Urinary bladder (tissue), 4 donors: Measurements from ENCODE around the gene ANXA8L1. TPM values are rescaled to one million over a fixed set of nuclear protein-coding genes. Genes with fewer than 3 reads are reported as not detected.
"Not testable (repeated sequence)": the region's sequence is repeated elsewhere in the genome, so short reads cannot be mapped to it uniquely, and the experiment has no call there.

Source experiments
- DNase-seq: peaks from one replicate; pipeline ENCODE4 v3.0.0-alpha.2; 2015; ENCODE audit errors: extremely low spot score
- H3K27ac ChIP-seq: one replicate; pipeline ENCODE4 v1.5.1; 2013; ENCODE audit warnings: low read depth, mild to moderate bottlenecking, moderate library complexity
- H3K36me3 ChIP-seq: one replicate; pipeline ENCODE4 v1.6.1; 2013; ENCODE audit warnings: mild to moderate bottlenecking, moderate library complexity; ENCODE audit not compliant: insufficient read depth
- H3K4me1 ChIP-seq: one replicate; pipeline ENCODE4 v1.6.1; 2013; ENCODE audit warnings: mild to moderate bottlenecking, moderate library complexity; ENCODE audit not compliant: insufficient read depth
- H3K4me3 ChIP-seq: one replicate; pipeline ENCODE4 v1.5.1; 2013; ENCODE audit warnings: low read depth, low read length
- WGBS: extraction: QIAGEN DNeasy Blood & Tissue Kit; methylation state at CpG from one replicate; pipeline ENCODE4 v1.1.7; 2013; 5-methylcytosine and 5-hydroxymethylcytosine counted together
- polyA plus RNA-seq: library from polyadenylated mRNA; stranded (reverse); fragments of 200-250 nt; gene quantifications from one replicate; pipeline ENCODE4 v1.2.3, GENCODE V29; 2013
- total RNA-seq: library from RNA; depleted of rRNA; stranded (reverse); fragments of >200 nt; gene quantifications from one replicate; pipeline ENCODE4 v1.2.3, GENCODE V29; 2014
- donor health status: healthy with polysubstance abuse.
- donor health status: healthy.

ANXA8L1 gene
- total and polyA plus RNA-seq, 2 donors = 9.1 to 12.0 TPM

DNA sequence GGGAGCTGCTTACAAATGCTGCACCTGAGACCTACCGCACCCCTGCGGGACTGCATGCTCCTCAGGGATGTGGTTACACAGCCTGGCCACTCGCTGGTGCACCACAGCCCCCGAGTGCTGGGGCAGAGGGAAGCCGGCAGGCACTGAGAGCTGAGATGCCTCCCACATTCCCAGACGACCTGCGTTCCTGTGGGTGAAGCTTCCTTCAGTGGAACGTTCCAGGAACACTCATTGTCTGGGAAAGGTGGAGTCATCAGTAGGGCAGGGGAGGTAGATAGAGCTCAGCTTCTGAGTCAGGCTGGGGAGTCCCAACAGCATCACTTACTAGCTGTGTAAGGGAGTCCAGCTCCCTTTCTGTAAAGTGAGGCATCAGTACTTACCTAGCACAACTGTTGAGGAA, 2.5 kb downstream of the ANXA8L1 start:
- not testable (repeated sequence) for H3K4me1 ChIP-seq, H3K27ac ChIP-seq, H3K4me3 ChIP-seq, DNase-seq, H3K36me3 ChIP-seq
- 51% methylated on average over 8 of the region's 8 CpGs for WGBS

DNA sequence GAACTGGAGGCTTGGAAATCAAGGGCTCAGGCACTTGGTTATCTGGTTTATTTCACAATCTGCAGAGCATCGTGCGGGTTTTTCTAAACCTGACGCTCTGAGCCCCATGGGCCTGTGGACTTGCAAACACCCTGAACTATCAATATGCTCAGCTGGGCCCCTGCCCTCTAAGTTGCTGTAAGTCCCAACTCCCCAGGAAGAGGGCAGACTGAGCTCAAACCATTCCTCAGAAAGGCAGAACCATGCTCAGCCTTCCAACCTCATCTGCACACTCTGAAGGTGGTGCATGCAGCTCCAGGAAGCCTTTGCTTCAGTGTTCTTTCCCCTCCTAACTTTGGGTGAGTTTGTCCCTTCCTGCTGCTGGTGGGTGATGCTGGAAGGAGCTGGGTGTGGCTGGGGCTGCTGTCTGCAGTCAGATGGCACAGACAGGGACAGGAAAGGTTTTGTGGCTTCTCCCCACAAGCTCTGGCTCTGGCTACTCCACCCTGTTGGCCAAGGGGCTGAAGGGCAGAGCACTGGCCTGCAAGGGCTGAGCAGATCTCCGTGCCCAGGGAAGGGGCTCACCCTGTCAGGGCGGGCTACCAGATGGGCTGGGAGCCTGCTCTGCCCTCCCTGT, 3.8 kb downstream of the ANXA8L1 start:
- not testable (repeated sequence) for H3K4me1 ChIP-seq, DNase-seq, H3K27ac ChIP-seq, H3K4me3 ChIP-seq, H3K36me3 ChIP-seq
- 58% methylated on average over 2 of the region's 5 CpGs for WGBS

DNA sequence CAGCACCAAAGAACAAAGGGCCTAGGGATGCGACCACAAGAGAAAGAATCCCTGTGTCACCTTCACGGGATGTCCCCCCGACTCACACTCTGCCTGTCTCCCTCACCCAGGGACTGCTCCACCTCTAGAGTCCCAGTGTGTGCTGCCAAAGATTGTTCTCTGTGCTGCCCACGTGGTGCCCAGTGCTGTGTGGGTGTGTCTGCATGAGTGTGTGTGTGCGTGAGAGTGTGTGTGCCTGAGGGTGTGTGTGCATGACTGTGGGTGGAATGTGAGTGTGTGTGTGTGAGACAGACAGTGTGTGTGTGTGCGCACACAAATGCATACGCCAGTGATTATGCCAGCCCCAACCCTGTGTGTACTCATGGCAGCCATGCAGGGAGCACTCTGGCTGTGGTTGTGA, 10.3 kb downstream of the ANXA8L1 start:
- DNase-seq, H3K27ac ChIP-seq, H3K4me1 ChIP-seq, H3K36me3 ChIP-seq, H3K4me3 ChIP-seq: not testable (repeated sequence)
- no CpG with 5 or more reads among the region's 7 CpGs for WGBS

DNA sequence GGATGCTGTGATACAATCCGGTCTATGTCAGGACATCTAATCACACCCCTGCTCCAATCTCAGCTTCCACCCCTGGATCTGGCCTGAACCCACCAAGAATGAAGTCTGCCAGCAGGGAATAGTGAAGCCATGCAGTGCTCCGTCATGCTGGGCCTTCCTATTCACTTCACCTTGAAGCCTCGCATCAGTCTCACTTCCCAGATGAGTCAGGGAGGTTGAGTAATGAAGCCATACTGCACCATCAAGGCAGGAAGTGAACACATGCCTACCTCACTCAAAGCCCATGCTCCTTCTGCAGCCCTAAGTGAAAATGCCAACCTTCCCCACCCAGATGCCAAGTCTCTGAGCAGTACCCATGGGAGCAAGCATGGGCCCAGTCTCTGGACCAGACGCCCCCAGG, 11.1 kb downstream of the ANXA8L1 start:
- not testable (repeated sequence) for H3K36me3 ChIP-seq, H3K4me1 ChIP-seq
- no CpG with 5 or more reads among the region's 4 CpGs for WGBS

DNA sequence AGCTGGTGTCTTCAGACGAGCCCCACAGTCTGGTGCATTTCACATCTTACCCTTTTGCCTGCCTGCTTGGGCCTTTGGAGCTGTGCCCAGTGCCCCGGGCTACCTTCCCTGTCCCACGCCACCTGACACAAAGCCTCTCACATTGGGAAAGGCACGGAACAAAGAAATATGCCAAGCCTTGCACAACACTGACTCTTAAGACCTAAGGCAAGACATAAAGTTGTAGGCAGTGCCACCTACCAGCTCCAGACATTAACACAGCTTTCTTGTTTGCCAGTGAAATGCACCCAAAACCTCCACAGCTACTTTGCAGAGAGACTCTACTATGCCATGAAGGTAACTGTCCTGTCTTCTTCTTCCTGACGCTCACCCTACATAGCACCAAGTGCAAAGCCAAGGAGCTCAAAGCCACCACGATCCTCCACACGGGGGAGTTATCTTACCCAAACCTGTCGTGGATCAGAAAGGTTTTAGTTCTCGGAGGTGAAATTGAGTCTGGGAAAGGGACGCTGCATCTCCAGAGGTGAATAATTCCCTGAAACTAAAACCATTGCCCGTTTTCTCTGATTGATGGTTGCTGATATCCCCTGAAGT, 11.8 kb downstream of the ANXA8L1 start:
- no CpG with 5 or more reads among the region's 11 CpGs for WGBS
- not testable (repeated sequence) for DNase-seq, H3K4me1 ChIP-seq, H3K36me3 ChIP-seq, H3K27ac ChIP-seq, H3K4me3 ChIP-seq

More for the DNA sequence above, 11.1 kb downstream of the ANXA8L1 start:
- not testable (repeated sequence) for DNase-seq, H3K4me3 ChIP-seq, H3K27ac ChIP-seq

DNA sequence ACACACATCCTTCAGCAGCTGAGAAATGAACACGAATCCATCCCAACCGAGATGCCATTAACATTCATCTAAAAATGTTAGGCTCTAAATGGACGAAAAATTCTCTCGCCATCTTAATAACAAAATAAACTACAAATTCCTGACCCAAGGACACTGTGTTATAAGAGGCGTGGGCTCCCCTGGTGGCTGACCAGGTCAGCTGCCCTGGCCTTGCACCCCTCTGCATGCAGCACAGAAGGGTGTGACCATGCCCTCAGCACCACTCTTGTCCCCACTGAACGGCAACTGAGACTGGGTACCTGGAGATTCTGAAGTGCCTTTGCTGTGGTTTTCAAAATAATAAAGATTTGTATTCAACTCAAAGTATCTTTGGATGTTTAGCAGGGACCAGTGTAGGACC, 15.8 kb downstream of the ANXA8L1 start:
- 91% methylated on average over 4 of the region's 6 CpGs for WGBS
- H3K36me3 ChIP-seq, DNase-seq, H3K4me1 ChIP-seq, H3K27ac ChIP-seq, H3K4me3 ChIP-seq: not testable (repeated sequence)

DNA sequence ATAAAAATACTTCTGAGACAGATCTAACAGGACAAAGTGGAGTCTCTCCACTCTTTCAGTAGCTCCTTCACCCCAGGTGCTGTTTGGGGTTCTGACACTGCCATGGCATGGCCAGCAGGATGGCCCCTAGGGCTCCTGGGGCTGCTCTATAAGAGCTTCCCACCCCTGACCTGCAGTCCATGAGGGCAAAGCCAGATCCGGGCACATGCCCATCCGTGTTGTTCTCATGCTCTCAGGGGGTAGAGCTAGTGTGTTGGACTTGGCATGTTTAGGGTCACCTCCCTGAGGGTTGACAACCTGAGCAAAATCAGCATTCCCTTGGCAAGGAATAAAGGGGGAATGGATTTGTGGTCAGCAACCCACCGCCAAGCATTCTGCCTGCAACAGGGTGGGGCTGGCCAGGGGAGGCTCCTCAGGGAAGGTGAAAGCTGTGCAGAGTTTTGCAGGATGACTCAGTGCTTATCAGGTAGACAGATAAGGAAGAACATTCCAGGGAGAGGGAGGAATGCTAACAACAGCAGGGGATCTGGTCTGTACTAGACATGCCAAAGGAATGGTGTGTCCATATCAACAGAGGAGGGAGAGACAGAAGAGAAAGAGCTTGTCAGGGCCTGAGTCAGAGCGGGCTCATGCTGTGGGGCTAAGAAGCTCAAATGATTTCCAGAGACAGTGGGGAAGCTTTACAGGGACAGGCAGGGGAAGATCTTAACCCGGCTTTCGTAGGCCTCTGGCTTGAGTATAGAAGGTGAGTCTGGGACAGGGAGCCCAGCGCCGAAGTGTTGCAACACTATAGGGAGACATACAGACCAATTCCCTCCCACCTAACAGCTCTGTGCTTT, 21.1 kb downstream of the ANXA8L1 start:
- H3K36me3 ChIP-seq, H3K4me3 ChIP-seq, DNase-seq, H3K27ac ChIP-seq, H3K4me1 ChIP-seq: not testable (repeated sequence)
- WGBS = 71% methylated on average over 8 of the region's 8 CpGs

DNA sequence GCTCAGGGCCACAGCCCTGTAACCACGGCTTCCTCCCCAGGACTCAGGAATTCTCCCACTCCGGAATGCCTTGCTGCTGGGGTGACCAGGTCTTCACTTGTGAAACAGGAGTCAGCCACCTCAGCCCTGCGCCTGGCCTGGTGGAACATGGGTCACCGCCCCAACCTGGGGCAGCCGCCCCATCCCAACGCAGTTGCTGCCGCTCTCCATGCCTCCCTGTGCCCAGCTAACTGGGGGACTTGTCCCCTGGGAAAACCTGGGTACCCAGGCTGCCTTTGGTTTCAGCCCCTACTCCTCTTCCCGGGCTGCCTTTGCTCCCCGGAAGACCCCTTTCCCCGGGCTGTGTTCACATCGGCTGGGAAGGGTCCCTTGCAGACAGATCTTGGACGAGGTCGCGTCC, 22.2 kb downstream of the ANXA8L1 start:
- not testable (repeated sequence) for H3K27ac ChIP-seq, H3K4me1 ChIP-seq, DNase-seq, H3K4me3 ChIP-seq, H3K36me3 ChIP-seq
- WGBS = 68% methylated on average over 5 of the region's 14 CpGs

DNA sequence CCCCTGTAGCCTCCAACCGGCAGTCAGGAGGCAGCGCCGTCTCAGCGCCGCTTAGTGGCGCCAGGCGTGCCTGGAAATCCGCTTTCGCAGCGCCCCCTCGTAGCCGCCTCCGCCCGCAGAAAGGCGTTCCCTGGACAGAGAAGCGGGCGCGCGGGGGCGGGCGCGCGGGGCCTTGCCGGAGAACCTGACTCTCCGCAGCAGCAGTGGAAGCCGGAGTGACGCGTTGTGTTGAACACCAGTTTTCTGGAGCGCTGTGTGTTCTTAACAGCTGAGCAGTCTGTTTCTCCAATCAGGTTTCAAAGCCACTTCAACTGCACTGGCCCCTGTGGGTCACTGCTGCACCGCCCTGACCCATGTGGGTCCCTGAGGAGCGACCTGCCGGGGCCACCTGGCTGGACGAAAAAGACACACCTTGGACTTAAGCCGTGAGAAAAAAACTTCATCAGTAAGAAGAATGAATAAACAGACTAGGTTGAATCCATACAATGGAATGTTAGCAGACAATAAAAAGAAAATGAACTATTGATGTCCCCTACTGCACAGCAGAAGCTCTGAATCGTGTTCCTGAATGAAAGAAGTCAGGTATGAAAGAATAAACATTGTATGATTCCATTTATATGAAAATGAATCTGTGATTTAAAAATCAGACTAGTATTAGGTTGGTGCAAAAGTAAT, 22.8 kb downstream of the ANXA8L1 start:
- not testable (repeated sequence) for H3K4me1 ChIP-seq, H3K36me3 ChIP-seq, H3K27ac ChIP-seq, DNase-seq, H3K4me3 ChIP-seq
- 4% methylated on average over 10 of the region's 35 CpGs for WGBS

DNA sequence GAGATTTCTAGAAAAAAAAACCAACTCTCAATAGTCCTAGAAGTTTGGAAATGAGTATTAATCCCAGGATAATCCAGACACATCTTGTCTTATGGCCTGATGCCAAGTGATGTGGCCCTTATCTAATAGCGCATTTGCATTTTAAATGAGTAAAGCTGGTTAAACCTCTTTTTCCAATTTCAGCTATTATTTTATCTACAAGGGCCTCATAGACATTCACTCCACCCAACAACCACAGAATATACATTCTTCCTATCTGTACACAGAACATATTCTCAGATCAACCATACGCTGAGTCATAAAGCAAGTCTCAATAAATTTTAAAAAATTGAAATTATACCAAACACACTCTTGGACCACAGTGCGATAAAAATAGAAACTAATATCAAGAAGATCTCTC, 34.0 kb downstream of the ANXA8L1 start:
- H3K4me3 ChIP-seq, H3K27ac ChIP-seq, H3K4me1 ChIP-seq, H3K36me3 ChIP-seq, DNase-seq: not testable (repeated sequence)
- 70% methylated on average over 3 of the region's 3 CpGs for WGBS

DNA sequence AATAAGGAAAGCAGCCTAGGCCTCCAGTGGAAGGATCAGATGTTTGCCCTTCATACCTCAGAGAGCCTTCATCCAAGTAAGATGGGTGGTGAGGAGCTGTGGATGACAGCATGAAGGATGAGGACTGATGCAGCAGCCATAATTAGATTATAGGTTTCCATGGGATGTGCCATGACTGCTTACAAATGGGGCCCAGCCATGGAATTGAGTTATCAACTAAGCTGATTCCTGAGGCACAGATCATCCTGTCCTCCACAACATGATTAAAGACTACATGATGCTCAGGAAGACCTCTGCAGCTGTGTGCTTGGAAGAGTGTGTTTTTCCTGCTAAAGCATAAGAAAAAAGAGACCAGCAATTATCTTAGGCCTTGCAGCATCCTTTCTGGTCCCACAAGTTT, 35.5 kb downstream of the ANXA8L1 start:
- not testable (repeated sequence) for H3K4me1 ChIP-seq, H3K36me3 ChIP-seq, H3K4me3 ChIP-seq, H3K27ac ChIP-seq, DNase-seq

DNA sequence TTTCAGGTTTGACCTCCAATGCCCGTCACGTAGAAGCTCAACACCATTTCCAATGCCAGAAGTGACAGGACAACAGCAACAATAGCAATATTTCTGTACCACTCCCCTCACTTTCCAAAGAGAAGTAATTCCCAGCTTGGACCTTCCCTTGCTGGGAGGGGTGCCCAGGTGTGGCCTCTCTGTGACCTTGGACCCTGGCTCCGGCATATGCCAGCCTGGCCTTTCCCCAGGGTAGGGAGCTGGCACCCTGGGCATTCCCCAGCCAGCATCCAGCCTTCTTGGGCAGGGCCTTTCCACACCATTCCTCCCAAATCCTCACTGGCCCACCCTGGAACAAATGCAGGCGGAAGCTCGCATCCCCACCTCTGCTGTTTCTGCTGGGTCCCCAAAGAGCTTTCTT, 37.1 kb downstream of the ANXA8L1 start:
- not testable (repeated sequence) for H3K27ac ChIP-seq, H3K36me3 ChIP-seq, DNase-seq, H3K4me1 ChIP-seq, H3K4me3 ChIP-seq
- no CpG with 5 or more reads among the region's 5 CpGs for WGBS

DNA sequence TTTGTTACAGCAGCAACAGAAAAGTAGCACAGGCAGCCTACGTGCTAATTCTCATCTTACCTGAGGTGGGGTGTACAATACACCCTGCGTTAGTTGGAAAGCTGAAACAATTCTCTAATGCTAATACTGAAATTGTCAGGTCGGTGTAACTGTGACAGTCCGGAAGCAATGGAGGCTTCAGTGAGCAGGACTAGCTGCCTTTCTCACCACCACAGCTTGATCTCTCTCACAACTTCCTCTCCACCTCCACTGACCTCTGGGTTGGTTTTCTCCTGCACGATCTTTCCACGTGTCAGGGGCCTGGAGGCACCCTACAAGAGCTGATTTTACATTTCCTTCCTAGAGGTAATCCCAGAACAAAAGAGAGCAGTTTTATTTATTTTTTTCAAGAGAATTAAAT, 39.7 kb downstream of the ANXA8L1 start:
- not testable (repeated sequence) for DNase-seq, H3K4me3 ChIP-seq, H3K27ac ChIP-seq, H3K4me1 ChIP-seq, H3K36me3 ChIP-seq
- 88% methylated on average over 4 of the region's 6 CpGs for WGBS

DNA sequence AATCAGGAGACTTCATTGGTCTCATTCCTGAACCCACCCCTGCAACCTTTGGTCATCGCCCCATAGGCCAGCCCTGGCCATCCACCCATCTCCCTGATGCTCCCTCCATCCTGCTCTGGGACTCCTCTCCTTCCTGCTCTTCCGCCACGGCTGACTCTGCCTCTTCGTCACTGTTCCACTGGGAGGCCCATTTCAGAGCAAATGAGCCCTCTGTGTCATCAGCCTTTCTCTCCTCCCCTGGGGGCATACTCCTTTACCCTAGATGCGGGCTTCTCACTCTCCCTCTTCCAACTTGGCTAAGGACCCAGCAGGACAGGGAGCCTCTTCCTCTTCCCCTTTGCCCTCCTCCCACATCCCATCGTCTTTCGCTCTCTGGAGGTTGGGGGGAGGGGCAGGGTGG, 42.7 kb downstream of the ANXA8L1 start:
- H3K36me3 ChIP-seq, H3K4me1 ChIP-seq, H3K4me3 ChIP-seq, H3K27ac ChIP-seq, DNase-seq: not testable (repeated sequence)
- 68% methylated on average over 3 of the region's 7 CpGs for WGBS
